Measurements from ENCODE around the gene RBM15B.

The RBM15B gene

DNA sequence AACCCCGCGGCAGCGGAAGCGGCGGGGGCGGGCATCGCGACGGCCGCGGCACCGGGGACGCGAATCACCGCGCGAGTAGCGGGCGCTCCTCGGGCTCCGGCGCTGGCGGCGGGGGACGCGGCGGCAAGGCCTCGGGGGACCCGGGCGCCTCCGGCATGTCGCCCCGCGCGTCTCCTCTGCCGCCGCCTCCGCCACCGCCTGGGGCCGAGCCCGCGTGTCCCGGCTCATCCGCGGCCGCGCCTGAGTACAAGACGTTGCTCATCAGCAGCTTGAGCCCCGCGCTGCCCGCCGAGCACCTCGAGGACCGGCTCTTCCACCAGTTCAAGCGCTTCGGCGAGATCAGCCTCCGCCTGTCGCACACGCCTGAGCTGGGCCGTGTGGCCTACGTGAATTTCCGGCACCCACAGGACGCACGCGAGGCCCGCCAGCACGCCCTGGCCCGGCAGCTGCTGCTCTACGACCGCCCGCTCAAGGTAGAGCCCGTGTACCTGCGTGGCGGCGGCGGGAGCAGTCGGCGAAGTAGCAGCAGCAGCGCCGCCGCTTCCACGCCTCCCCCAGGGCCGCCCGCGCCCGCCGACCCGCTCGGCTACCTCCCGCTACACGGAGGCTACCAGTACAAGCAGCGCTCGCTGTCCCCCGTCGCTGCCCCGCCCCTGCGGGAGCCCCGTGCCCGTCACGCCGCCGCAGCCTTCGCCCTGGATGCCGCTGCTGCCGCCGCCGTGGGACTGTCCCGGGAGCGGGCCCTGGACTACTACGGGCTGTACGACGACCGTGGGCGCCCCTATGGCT is 675 bp downstream of the RBM15B start:
- no peak for DNase-seq (ENCODE audit: low read depth)

DNA sequence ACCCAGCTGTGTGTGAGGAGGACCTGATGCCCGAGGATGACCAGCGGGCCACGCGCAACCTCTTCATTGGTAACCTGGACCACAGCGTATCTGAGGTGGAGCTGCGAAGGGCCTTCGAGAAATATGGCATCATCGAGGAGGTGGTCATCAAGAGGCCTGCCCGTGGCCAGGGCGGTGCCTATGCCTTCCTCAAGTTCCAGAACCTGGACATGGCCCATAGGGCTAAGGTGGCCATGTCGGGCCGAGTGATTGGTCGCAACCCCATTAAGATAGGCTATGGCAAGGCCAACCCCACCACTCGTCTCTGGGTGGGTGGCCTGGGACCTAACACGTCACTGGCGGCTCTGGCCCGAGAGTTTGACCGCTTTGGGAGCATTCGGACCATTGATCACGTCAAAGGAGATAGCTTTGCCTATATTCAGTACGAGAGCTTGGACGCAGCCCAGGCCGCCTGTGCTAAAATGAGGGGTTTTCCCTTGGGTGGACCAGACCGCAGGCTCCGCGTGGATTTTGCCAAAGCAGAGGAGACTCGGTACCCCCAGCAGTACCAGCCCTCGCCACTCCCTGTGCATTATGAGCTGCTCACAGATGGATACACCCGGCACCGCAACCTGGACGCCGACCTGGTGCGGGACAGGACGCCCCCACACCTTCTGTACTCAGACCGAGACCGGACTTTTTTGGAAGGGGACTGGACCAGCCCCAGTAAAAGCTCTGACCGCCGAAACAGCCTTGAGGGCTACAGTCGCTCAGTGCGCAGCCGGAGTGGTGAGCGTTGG is 1.5 kb downstream of the RBM15B start:
- no peak for DNase-seq (ENCODE audit: low read depth)

DNA sequence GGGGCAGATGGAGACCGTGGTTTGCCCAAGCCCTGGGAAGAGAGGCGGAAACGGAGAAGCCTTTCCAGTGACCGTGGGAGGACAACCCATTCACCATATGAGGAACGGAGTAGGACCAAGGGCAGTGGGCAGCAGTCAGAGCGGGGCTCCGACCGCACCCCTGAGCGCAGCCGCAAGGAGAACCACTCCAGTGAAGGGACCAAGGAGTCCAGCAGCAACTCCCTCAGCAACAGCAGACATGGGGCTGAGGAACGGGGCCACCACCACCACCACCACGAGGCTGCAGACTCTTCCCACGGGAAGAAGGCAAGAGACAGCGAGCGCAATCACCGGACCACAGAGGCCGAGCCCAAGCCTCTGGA is 2.0 kb downstream of the RBM15B start:
- DNase-seq (ENCODE audit: low read depth) = no peak

DNA sequence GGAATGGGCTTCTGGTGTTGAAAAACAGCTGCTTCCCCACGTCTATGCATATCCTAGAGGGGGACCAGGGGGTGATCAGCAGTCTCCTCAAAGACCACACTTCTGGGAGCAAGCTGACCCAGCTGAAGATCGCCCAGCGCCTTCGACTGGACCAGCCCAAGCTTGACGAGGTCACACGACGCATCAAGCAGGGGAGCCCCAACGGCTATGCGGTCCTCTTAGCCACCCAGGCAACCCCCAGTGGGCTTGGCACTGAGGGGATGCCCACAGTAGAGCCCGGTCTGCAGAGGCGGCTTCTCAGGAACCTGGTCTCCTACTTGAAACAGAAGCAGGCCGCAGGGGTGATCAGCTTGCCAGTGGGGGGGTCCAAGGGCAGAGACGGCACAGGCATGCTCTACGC is 2.5 kb downstream of the RBM15B start:
- no peak for DNase-seq (ENCODE audit: low read depth)

DNA sequence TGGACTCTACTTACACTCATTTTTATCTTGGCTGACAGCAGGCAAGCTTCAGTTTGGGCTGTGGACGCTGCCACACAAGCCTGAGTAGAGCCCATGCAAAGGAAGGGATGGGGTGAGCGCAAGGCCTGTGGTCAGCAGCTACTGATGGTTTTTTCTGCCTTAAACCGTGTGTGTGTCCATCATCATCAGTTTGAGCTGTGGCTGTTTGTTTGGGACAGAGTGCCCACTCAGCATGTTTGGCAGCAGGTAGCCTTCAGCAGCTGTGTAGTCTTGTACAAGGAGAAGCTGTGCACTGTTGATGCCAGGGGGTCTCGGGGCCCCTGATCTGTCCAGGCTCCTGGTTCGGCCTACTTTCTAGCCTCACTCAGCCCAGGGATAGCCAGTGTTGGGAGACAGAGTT is 3.5 kb downstream of the RBM15B start:
- DNase-seq (ENCODE audit: low read depth) = no peak

DNA sequence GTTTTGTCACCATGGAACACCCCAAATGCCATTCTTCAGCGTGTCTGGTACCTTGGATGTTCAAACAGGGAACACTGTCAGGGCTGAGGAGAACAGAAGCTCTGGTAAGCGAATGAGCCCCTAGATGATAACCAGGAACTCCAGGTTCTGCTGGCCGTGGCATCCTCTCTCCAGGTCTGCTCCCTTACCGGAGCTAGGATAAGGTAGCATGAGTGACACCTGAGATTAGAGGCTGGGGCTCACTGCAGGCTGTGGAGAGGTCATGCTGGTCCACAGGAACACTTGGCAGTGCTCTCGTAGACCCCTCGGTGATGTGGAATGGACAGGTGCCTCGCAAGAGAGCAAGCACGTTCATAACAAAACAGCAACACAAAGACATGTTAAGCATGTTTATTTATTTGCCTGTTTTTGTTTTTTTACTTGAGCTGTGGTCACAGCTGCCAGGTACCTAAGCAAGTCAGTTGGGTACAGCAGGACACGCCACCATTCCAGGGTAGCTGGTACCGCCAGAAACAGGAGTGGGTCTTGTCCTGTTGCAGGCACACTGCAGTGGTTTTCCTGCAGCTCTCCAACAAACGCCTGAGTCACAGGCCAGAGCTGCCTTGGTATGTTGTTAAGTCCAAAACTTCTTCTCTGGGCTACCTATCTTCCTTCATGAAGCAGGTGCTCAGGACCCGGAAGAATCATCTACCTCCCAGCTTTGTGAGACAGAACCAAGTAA is 4.6 kb downstream of the RBM15B start:
- DNase-seq (ENCODE audit: low read depth) = no peak

DNA sequence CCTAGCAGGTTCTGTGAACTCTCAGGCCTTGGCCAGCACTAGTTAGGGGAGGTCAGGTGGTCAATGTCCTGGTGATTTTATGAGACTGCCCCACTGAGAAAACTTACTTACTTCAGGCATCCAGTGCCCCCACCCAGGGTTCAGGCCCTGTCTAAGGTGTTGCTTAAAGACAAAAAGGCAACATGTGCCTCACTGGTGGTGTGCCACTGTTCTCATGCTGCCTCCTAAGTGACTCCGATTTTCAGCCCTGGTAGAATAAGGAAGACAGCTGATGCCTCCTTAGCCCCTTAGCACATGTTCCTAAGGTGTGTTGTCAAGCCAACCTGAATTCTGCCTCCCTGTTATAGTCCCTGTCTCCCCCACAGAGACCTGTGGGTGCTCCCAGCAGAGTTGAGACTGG is 5.3 kb downstream of the RBM15B start:
- DNase-seq (ENCODE audit: low read depth) = no peak

DNA sequence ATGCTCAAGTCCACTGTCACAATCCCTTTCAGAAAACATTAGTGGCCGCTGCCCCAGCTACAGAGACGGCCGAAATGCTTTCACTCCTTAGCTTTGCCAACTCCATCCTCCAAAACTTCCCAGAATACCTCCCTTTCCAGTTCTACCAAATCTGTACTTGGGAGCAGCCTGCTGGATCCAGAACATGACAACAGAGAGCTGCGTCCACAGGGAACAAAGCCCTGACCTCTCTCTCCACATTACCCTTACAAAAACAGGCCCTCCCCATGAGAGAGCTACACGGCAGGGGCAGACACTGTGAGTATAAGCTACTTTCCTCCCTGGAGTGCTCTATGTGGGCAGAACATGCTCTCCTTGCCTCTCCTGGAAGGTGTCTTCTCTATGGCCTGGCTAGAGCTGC is 6.3 kb downstream of the RBM15B start:
- no peak for DNase-seq (ENCODE audit: low read depth)

DNA sequence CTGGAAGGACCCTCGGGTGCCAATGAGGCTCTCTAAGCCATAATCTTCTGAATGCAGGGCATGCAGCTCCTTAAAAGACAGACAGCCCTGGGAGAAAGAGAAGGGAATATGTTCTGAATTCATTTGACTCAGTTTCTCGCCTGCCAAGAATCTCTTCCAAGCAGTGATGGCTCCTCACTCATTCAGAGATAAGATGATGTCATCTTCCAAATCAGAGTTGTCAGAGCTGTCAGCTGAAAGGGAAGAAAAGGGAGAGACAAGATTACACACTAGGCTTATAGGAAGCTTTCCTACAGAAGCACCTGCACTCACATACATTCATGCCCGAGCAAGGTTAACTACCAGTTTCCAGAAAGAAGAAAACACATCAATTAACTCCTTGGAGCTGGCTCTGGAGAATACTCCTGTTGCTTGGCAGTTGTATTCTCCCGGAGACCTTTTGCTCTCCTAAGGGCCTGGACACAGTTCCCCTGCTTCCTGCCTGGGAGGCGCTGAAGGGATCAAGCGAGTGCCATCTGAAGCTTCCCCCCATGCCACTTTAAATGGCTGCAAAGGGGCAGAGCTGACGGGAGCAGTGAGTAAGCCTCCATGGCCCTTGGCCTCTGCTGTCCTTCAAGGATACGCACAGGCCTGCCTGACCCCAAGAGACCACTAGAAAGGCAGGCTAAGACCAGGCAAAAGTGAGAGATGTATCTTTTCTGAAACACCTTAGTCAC is 7.7 kb downstream of the RBM15B start:
- no peak for DNase-seq (ENCODE audit: low read depth)

DNA sequence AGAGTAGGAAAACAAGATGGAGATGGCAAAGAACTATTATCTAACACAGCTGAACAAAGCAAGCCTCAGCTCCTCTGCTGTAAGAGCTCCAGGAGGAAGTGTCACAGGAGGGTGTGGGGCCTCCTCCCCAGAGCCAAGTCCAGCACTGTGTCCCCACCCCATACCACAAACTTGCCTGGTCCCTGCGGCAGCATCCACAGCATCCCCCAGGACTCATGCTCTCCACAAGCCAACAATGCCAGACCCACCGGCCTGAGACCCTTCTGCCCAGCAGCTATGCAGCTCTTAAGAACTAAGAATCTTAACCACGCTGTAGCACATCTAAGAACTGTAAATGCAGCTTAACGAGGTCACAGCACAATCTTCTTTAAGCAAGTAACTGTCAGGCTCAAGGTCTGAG is 9.1 kb downstream of the RBM15B start:
- DNase-seq (ENCODE audit: low read depth) = no peak

DNA sequence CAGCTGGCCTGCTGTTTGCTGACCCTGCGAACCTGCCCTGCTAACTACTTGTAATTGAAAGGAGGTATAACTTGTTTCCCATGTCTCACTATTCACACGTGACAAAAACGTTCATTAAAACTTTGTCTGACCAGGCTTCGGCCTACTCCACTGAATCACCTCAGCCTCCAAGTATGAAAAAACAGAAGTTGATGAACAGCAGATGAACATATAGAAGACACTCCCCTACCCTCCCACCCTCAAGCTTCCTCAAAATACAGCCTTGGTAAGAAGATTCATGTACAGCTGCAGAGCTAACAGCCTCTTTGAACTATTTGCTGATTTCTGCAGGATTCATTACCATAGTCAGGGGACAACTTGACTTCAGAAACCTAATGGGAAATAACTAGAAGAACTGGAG is 10.7 kb downstream of the RBM15B start:
- no peak for DNase-seq (ENCODE audit: low read depth)

DNA sequence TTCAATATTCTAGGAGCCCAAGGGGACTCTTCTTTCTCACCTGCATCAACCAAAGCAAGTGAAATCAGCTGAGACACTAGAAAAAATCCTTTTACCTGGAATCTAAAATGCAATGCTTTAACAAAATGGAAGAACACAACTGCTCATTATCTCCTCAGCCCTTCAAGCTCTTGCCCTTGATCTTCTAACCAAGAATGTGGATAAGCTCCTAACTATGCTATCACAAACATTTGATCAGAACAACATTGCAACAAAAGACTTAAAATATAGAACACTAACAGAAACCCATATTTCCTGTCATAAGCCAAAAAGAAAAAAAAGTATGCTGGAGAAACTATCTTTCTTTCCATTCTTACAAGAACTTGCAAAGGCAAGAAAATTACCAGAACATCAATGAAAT is 12.6 kb downstream of the RBM15B start:
- DNase-seq (ENCODE audit: low read depth) = no peak

DNA sequence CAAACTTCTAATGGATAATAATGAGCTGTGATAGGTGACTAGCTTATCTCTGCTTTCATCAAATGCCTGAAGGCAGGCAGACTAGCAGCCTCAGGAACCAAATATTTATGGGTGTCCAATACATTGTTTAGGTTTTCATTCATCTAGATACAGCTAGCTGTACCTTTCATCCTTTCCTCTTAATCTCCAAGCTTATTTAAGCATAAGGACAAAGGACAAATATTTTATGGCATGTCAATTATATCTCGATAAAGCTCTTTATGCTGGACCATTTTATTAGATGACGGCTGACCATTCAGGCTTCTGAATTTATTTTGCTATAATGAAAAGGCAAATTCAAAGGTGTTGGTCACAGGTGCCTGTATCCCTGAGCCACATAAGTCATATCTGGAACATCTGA is 16.9 kb downstream of the RBM15B start:
- no peak for DNase-seq (ENCODE audit: low read depth)

DNA sequence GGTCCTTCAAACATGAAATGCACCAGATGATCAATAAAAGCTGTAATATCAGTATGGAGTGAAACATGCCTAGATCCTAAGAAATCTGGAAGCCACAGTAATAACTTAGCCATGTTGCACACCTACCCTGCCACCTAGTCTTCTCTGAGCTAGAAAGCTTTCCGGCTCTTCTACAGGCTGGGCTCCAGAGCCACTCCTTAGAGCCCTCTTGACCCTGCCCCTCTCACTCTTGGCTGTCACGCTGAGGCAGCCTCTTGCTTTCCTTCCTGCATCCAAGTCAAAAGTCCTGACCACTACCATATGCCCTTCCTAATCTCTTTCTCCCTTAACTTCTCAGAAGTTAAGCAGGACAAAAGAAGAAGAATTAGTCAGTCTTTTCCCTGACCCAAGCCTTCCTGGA is 17.7 kb downstream of the RBM15B start:
- no peak for DNase-seq (ENCODE audit: low read depth)

DNA sequence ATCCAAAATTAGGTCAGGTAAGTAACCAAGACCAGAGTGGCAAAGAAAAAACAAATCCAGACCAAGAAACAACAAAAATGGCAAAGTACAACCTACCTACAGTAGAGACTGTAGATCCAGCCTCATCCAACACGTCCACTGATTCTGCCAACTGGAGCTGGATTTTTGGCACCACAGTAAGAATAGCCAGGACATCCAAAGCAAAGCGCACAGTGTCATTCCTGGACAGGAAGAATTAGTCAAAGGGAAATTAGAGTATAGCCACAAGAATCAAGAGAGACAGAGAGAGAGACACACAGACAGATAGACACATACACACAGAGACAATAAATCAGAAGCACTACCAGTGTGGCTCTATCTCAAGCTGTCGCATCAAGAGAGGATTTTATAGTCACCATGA is 31.1 kb downstream of the RBM15B start:
- DNase-seq (ENCODE audit: low read depth) = no peak

DNA sequence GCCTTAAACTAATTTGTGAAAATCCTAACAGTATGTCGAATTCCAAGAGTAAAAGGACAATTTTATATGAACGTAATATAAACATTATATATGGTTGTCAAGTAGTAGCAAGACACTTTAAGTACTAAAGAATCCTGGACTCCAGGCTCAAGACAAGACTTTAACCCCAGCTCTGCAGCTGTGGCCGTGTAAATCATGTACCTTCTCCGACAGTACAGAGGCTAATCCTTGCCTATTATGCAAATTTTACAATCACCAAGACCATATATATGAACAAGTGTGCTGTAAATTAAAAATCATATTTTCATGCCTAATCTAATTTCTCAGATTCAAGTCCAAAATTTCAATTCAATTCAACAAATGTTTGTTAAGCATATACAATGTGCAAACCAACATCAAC is 35.8 kb downstream of the RBM15B start:
- no peak for DNase-seq (ENCODE audit: low read depth)

DNA sequence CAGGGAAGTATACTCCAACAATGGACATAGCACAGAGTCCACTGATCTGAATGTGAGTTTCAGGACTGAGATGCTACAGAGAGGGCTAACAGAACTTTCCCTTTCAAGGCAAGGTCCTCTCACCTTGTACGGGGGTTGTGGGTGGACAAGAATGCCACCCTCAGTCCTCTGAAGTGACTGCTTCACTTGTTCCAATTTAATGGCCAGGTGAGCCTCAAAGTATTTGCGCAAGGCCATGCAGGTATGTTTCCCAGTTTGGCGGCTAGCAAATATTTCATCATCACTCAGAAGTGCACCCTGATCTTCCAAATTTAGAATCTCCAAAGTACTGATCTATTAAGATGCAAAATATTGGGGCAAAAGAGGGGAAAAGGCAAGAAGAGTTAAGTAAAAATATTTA is 38.1 kb downstream of the RBM15B start:
- DNase-seq (ENCODE audit: low read depth) = no peak

DNA sequence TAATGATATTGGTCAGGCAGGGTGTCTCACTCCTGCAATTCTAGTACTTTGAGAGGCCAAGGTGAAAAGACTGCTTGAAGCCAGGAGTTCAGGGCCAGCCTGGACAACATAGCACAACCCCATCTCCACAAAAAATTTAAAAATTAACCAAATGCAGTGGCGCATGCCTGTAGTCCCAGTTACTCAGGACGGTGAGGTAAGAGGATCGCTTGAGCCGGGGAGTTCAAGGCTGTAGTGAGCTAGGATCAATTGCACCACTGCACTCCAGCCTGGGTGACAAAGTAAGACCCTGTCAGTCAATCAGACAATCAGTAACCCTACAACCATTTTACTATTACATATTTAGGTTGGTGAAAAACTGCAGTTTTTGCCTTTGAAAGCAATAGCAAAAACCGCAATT is 43.0 kb downstream of the RBM15B start:
- DNase-seq (ENCODE audit: low read depth) = no peak

DNA sequence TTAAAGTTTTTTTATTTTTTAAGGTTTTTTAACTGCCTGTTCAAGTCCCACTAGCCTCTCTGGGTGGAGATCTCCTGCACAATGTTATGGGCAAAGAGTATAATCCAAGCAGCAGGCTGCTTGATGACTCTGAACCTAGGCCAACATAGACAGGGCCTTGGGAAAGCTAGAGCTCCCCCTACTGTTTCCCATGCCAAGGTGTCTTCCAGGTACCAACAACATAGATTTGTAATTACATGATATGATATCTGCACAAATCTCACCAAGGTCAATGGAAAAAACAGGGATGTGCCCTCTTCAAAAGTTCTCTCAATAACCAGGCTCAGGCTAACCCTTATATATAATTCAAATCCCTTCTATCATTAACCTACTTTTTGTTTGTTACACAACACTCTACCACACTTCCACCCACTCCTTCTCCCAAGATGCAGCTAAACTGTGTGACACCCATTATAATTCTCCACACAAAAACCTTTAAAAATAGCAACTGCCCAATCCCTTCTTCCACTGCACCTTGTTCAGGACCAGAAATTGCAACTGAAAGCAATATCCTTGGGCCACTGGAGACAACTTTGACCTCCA is 43.8 kb downstream of the RBM15B start:
- peak; percentile 53 for DNase-seq (ENCODE audit: low read depth)

DNA sequence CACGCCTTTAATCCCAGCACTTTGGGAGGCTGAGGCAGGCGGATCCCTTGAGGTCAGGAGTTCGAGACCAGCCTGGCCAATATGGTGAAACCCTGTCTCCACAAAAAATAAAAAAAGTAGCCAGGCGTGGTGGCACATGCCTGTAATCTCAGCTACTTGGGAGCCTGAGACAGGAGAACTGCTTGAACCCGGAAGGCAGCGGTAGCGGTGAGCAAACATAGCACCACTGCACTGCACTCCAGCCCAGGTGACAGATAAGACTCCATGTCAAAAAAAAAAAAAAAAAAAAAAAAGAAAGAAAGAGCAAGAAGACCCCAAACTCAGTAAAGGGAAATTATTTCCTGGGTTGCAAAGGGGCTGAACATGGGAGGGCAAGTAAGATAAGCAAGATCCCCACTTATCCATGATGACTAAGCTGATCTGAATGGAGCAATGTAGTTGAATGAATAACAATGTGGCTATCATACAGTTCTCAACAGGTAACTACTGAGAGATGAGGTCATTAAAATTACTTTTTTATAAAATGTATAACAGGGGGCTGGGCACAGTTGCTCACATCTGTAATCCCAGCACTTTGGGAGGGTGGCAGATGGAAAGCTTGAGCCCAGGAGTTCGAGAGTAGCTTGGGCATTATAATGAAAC is 46.0 kb downstream of the RBM15B start:
- no peak for DNase-seq (ENCODE audit: low read depth)

DNA sequence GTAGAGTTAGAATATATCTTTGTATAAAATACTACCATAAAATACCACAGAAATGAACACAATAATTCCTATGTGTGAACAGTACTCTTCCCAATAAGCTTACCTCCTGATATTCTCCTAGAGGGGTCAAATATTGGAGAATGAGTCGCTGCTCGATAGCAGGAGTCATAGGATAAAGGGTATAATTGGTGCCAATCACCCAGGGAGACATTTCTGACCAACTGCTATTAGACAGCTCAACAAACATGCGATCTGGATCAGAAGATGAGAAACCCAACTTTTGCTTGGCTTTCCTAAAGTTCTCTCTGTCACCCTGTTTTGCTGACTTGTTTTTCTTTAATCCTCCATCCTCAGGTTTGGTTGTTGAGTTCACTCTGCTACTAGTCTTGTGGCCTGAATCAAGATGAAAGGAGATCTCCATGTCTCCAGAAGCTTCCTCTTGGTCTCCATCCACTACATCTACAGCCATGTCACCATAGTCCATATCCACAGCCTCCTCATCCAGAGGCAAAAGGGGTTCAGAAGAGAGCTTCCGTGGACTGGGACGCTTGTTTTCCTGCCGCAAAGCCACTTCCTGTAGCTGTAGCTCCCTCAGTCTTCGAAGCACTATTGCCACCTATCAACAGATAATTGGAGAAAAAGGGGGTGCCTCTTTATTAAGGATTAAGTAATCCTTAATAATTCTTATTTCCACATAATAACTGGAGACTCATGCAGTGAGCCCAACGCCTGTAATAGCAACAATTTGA is 50.4 kb downstream of the RBM15B start:
- no peak for DNase-seq (ENCODE audit: low read depth)

All from CMK (cell line).